HG02678 (cell line): ENCODE data around the gene COQ8A.
"Not testable (repeated sequence)": the region's sequence is repeated elsewhere in the genome, so short reads cannot be mapped to it uniquely, and the experiment has no call there.

ENCODE experiments used
- ATAC-seq: cut with Tn5 transposase; IDR thresholded peaks from one replicate; pipeline ENCODE4 v1.9.1; 2021; ENCODE audit warnings: mild to moderate bottlenecking, moderate library complexity; ENCODE audit not compliant: unreplicated experiment

COQ8A gene

GRCh38 chr1:226950871-226951270 is 10.8 kb downstream of the COQ8A start:
- ATAC-seq: no peak

GRCh38 chr1:226951286-226952117 is 11.4 kb downstream of the COQ8A start:
- no peak for ATAC-seq

GRCh38 chr1:226952118-226952441 is 12.0 kb downstream of the COQ8A start:
- ATAC-seq: no peak

GRCh38 chr1:226953175-226953800 is 13.2 kb downstream of the COQ8A start:
- ATAC-seq: no peak

- no peak for ATAC-seq
Observed at GRCh38 chr1:226954337-226954736, 14.2 kb downstream of the COQ8A start.

- ATAC-seq: no peak
Observed at GRCh38 chr1:226954777-226955176, 14.7 kb downstream of the COQ8A start.

- not testable (repeated sequence) for ATAC-seq
Observed at GRCh38 chr1:226955857-226956256, 15.8 kb downstream of the COQ8A start.

GRCh38 chr1:226956942-226957713 is 17.0 kb downstream of the COQ8A start:
- ATAC-seq: no peak

- no peak for ATAC-seq
Observed at GRCh38 chr1:226957714-226958113, 17.6 kb downstream of the COQ8A start.

GRCh38 chr1:226958300-226958699 is 18.2 kb downstream of the COQ8A start:
- ATAC-seq: no peak

- no peak for ATAC-seq
Observed at GRCh38 chr1:226960256-226960655, 20.2 kb downstream of the COQ8A start.

- no peak for ATAC-seq
Observed at GRCh38 chr1:226960944-226961765, 21.1 kb downstream of the COQ8A start.

GRCh38 chr1:226962421-226963391 is 22.6 kb downstream of the COQ8A start:
- no peak for ATAC-seq

- ATAC-seq: no peak
Observed at GRCh38 chr1:226964068-226964425, 24.0 kb downstream of the COQ8A start.

GRCh38 chr1:226964611-226965486 is 24.8 kb downstream of the COQ8A start:
- ATAC-seq: no peak

GRCh38 chr1:226965581-226966440 is 25.7 kb downstream of the COQ8A start:
- no peak for ATAC-seq

GRCh38 chr1:226966683-226967082 is 26.6 kb downstream of the COQ8A start:
- no peak for ATAC-seq

- no peak for ATAC-seq
Observed at GRCh38 chr1:226967665-226968064, 27.6 kb downstream of the COQ8A start.
